Tibial nerve (tissue), 3 donors: ENCODE data around the gene LTBP3.

Source experiments
- POLR2A ChIP-seq, 2 donors: fragments of 450-650 bp; IDR thresholded peaks; one replicate each; pipeline ENCODE4 v1.6.1; 2017; ENCODE audit warnings: antibody characterized with exemption in 2 of 2, mild to moderate bottlenecking in 2 of 2, moderate library complexity in 2 of 2
- TF ChIP-seq, protein P1 (sequence below), 5 experiments: fragments of 200-600 bp in 3 of 5; fragments of 450-650 bp in 2 of 5; sonication (generic) in 3 of 5; IDR thresholded peaks; one replicate each; pipeline ENCODE4 v1.5.1; 2016 to 2019; ENCODE audit warnings: antibody characterized with exemption in 5 of 5, mild to moderate bottlenecking in 3 of 5, moderate library complexity in 2 of 5

DNA sequence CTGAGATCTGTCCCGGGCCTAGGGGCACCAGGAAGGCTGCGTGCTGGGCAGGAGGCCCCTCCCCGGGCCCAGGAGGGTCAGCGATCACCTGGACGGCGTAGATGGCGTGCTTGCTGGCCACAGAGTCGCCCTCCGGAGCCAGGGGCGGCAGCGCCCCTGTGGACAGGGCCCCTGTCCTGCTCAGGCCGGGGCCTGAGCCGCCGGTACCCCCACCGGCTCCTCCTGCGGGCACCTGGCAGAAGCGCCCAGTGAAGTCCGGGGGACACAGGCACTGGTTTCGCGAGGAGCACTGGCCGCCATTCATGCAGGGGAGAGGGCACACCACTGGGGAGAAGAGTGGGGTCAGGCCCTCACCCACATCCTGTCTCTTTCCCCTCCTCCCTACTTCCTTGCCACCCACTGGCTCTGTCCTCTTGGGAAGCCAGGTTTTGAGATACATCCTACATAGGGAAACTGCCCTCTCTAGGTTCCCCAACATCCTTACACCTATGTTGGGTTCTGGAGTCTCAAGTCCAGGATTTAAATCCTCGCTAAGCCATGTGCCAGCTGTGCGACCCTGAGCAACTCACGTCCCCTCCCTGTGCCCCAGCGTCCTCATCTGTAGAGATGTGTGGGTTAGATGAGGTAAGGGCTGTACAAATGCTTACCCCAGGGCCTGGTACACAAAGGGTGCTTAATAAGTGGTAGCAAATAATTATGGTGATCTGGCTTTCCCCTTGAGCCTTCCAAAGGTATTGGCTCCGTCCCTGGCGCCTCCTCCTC lies 3.9 kb downstream of the LTBP3 start:
- TF ChIP-seq, protein P1, sequence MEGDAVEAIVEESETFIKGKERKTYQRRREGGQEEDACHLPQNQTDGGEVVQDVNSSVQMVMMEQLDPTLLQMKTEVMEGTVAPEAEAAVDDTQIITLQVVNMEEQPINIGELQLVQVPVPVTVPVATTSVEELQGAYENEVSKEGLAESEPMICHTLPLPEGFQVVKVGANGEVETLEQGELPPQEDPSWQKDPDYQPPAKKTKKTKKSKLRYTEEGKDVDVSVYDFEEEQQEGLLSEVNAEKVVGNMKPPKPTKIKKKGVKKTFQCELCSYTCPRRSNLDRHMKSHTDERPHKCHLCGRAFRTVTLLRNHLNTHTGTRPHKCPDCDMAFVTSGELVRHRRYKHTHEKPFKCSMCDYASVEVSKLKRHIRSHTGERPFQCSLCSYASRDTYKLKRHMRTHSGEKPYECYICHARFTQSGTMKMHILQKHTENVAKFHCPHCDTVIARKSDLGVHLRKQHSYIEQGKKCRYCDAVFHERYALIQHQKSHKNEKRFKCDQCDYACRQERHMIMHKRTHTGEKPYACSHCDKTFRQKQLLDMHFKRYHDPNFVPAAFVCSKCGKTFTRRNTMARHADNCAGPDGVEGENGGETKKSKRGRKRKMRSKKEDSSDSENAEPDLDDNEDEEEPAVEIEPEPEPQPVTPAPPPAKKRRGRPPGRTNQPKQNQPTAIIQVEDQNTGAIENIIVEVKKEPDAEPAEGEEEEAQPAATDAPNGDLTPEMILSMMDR (IDR thresholded peaks at IDR 0.05) = no peak
- TF ChIP-seq POLR2A (IDR thresholded peaks at IDR 0.05) = no peak
